Measurements from ENCODE around the gene C17orf113. TPM values are rescaled to one million over a fixed set of nuclear protein-coding genes. Genes with fewer than 3 reads are reported as not detected.

C17orf113 gene
- total RNA-seq, 6 donors from 2014 or later = 1.1 to 5.2 (median 2.3) TPM

DNA sequence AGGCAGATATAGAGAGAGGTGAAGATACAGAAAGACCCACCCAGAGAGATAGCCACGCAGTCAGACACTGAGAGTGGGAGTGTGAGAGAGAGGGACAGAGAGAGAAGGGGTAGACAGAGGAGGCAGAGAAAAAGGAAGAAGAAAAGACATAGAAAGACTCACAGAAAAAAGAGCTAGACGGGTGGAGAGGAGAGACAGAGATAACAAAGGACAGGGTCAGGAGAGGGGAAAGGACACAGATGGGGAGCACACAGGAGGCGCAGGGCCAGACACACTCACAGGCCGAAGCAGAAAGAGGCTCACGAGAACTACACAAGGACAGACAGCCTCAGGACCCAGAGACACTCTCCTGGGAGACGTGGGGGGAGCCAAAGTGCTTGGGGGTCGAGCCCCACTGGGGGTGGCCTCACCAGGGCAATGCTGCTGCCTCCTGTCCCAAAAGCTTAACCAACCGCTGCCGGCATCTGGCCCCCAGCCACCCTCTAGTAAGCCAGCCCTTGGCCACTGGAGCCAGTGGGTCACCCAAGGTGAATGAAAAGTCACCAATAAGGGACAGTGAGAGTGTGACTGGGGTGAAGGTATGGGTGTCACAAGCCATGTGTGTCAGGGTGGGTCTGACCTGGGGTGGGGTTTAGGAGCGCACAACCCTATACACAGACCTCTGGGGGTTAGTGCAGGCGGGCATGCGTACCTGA, 44.1 kb upstream of the C17orf113 start:
- Histone ChIP-seq H3K27ac (no peak overlapping the region), H3K9me3 (no peaks in the 10 kb centered on the region), H3K27me3 (peaks cover 0 to 12% (median 4%) of the 10 kb centered on the region in 4 donors), H3K4me3 (no peak overlapping the region), H3K36me3 (no peaks in the 10 kb centered on the region), H3K4me1 (peaks cover 7 to 9% (median 9%) of the 10 kb centered on the region in 4 donors)
- DNase-seq = no peak
- no peak for ATAC-seq (ENCODE audit: low FRiP score in 2 of 2)
- no peak for TF ChIP-seq POLR2A (IDR thresholded peaks at IDR 0.05)
- no peak for TF ChIP-seq EP300 (IDR thresholded peaks at IDR 0.05)
- no peak for TF ChIP-seq POLR2AphosphoS5 (IDR thresholded peaks at IDR 0.05)
- no peak for TF ChIP-seq CTCF (IDR thresholded peaks at IDR 0.05)
- 86 to 90% methylated on average over 11 to 12 of the region's 12 CpGs for WGBS, 2 donors

DNA sequence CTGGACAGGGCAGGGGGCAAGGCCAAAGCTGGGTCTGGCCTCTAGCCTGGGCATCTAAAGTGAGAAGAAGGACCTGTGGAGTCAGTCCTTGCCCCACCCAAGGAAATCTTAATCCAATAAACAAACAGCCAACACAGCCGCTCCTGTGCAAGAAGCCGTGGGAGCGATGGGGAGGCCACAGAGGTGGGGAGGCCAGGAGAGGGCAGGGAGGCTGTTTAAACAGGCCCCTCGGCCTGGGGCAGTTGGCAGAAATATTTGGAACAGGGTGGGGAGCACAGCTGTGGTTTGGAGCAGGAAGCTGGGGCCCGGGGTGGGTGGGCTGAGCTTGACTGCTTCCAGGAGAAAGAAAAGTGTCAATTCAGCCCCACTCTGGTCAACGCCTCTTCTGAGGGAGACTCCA, 42.5 kb upstream of the C17orf113 start:
- Histone ChIP-seq H3K4me3 (no peak overlapping the region), H3K27ac (no peak overlapping the region), H3K9me3 (no peaks in the 10 kb centered on the region), H3K27me3 (peaks cover 0 to 8% (median 4%) of the 10 kb centered on the region in 4 donors), H3K4me1 (peaks cover 2% of the 10 kb centered on the region in 4 donors), H3K36me3 (no peaks in the 10 kb centered on the region)
- TF ChIP-seq POLR2A (IDR thresholded peaks at IDR 0.05) = no peak
- TF ChIP-seq POLR2AphosphoS5 (IDR thresholded peaks at IDR 0.05) = no peak
- TF ChIP-seq EP300 (IDR thresholded peaks at IDR 0.05) = no peak
- TF ChIP-seq CTCF (IDR thresholded peaks at IDR 0.05) = no peak
- WGBS, 2 donors = 59 to 65% methylated on average over 6 of the region's 6 CpGs
- DNase-seq (no peak), ATAC-seq (ENCODE audit: low FRiP score in 2 of 2) (no peak)

- Histone ChIP-seq H3K36me3 (no peaks in the 10 kb centered on the region), H3K27me3 (peaks cover 0 to 5% (median 0%) of the 10 kb centered on the region in 4 donors), H3K4me3 (no peak overlapping the region), H3K27ac (no peak overlapping the region), H3K9me3 (no peaks in the 10 kb centered on the region), H3K4me1 (no peaks in the 10 kb centered on the region)
- ATAC-seq (ENCODE audit: low FRiP score in 2 of 2) = no peak
- TF ChIP-seq POLR2AphosphoS5 (IDR thresholded peaks at IDR 0.05) = no peak
- no peak for TF ChIP-seq CTCF (IDR thresholded peaks at IDR 0.05)
- DNase-seq = no peak
- WGBS, 2 donors = 84 to 88% methylated on average over 7 to 8 of the region's 8 CpGs
Measured at GRCh38 chr17:42090964-42091790, 40.8 kb upstream of the C17orf113 start.

DNA sequence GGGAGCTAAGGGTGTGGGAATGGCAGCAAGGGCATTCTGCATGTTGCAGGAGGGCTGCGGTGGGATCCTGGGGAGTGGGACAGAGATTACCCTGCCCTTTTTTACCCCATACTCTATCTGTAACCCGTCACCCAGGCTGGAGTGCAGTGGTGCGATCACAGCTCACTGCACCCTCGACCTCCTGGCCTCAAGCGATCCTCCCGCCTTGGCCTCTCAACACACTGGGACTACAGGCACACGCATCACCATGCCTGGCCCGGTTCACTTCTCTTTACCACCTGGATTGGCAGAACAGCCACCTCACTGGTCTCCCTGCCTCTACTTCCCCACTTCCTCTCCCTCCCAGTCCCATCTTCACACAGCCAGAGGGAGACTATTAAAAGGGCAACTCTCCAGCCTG, 38.3 kb upstream of the C17orf113 start:
- TF ChIP-seq POLR2AphosphoS5 (IDR thresholded peaks at IDR 0.05) (no peak), CTCF (IDR thresholded peaks at IDR 0.05) (no peak), POLR2A (IDR thresholded peaks at IDR 0.05) (no peak), EP300 (IDR thresholded peaks at IDR 0.05) (no peak)
- no peak overlapping the region for H3K4me3 ChIP-seq
- H3K27ac ChIP-seq = no peak overlapping the region
- peaks cover 0 to 5% (median 0%) of the 10 kb centered on the region in 4 donors for H3K27me3 ChIP-seq
- 85 to 87% methylated on average over 8 of the region's 8 CpGs for WGBS, 2 donors
- DNase-seq = no peak
- no peak for ATAC-seq (ENCODE audit: low FRiP score in 2 of 2)
- no peaks in the 10 kb centered on the region for H3K9me3 ChIP-seq
- H3K4me1 ChIP-seq = no peaks in the 10 kb centered on the region
- H3K36me3 ChIP-seq = no peaks in the 10 kb centered on the region
